Choroid plexus epithelial cell (primary cell): ENCODE measurements around the gene LDHAL6B.
A peak's percentile ranks its signal among the peaks of the same experiment; 100 is the strongest.

Experiments used
- DNase-seq: peaks from one replicate; pipeline ENCODE4 v3.0.0-alpha.2; 2010; ENCODE audit warnings: low read depth
- H3K4me3 ChIP-seq: 2 replicates; pipeline ENCODE4 v1.5.1; 2011; ENCODE audit warnings: low read depth, mild to moderate bottlenecking, control low read depth, low read length, moderate library complexity
- TF ChIP-seq, protein P1 (sequence below): conservative IDR thresholded peaks from 2 replicates; pipeline ENCODE4 v1.5.1; 2011; ENCODE audit warnings: low read depth, mild to moderate bottlenecking, control low read depth, inconsistent platforms, low read length, moderate library complexity

The LDHAL6B gene

DNA sequence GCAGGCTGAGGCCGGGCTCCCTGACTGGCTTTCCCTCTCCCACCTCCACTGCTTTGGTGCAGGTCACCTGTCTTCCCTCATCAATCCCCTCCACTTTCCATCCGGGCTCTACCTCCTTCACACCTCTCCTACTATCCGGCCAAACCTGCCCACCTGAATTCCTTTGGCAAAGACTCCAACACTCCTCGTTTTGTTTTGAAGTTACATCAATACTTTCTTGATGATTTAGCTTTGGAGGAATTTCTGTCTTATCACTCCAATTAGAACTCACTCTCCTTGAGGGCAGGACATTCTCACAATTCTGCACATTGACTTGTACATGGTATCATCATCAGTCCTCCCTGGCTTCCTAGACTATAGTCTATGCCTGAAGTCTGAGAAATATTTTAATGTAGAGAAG is 20.4 kb downstream of the LDHAL6B start:
- DNase-seq, result no peak
- TF ChIP-seq, protein P1, sequence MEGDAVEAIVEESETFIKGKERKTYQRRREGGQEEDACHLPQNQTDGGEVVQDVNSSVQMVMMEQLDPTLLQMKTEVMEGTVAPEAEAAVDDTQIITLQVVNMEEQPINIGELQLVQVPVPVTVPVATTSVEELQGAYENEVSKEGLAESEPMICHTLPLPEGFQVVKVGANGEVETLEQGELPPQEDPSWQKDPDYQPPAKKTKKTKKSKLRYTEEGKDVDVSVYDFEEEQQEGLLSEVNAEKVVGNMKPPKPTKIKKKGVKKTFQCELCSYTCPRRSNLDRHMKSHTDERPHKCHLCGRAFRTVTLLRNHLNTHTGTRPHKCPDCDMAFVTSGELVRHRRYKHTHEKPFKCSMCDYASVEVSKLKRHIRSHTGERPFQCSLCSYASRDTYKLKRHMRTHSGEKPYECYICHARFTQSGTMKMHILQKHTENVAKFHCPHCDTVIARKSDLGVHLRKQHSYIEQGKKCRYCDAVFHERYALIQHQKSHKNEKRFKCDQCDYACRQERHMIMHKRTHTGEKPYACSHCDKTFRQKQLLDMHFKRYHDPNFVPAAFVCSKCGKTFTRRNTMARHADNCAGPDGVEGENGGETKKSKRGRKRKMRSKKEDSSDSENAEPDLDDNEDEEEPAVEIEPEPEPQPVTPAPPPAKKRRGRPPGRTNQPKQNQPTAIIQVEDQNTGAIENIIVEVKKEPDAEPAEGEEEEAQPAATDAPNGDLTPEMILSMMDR, result no peak
- no peak overlapping the region for H3K4me3 ChIP-seq

DNA sequence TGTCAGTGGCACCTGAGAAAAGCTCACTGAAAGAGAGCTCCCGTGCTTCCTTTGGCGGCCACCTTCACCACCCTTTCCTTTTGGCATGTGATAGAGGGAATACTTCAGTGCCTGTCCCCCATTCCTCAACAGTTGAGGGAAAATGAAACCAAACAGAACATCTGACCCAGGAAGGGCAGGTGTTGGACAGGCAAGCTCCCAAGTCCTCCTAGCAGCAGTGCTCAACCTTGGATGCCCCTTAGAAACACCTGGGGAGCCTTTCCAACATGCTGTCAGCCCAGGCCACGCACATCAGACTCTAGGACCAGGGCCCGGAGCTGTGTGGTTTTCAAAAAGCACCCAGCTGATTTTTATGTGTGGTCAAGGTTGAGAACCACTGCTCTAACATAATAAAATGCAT is 22.4 kb downstream of the LDHAL6B start:
- no peak overlapping the region for H3K4me3 ChIP-seq
- TF ChIP-seq, protein P1, result no peak
- no peak for DNase-seq

DNA sequence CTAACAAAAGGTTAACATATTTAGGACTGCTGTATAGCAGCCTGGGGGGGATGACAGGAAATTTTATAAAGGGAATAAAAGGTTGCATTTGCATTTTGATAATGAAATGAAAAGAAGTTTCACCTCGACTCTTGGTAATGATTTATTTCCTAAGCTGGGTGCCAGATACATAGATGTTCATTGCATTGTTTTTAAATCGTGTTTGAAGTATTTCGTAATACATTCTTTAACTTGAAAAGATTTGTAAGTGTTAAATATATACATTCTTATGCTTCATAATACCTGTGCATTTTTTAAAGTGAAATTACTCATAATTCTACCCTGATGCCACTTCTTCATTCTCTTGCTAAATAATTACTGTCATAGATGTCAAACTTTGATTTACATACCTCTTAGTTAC is 22.8 kb downstream of the LDHAL6B start:
- H3K4me3 ChIP-seq, result no peak overlapping the region
- TF ChIP-seq, protein P1, result no peak
- no peak for DNase-seq

DNA sequence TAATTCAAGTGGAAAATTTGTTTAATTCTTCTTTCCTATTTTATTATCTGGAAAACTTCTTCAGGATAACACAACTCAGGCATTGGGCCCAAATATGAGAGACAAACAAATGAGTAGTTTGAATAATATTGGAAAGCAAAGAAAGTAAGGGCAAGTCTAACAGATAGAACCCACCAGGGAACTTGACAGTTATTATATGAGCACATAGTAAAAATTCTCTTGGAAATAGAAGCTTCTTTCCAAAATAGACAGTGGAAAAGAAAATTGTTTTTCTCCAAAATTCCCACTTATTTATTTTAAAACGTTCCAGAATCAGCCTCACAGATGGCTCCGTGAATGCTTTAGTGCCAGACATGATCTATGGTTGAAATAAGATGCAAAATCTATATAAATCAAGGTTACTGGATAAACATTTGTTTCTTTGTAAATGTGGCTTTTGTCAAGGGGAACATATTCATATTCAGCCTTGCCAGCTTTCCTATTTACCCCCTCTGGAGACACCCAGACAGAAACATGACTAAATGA is 23.9 kb downstream of the LDHAL6B start:
- no peak for DNase-seq
- TF ChIP-seq, protein P1, result no peak
- no peak overlapping the region for H3K4me3 ChIP-seq

DNA sequence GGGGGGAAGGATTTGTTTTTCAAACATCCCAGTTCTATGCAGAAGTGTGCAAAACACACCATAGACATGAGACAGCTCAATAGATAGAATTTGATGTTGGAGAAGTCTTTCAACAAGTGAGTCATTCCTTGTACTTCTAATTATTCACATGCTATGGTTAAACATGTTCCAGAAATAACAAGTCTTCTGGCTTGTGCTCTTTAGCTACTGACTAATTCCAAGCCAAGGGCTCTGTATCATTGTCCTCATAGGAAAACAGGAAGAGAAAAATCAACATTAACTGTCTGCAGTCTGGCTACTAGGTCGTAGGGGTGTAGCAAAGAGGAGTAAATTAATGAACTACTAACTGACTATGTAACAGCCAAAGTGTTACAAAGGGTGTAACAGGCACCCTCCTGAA is 25.8 kb downstream of the LDHAL6B start:
- H3K4me3 ChIP-seq, result no peak overlapping the region
- DNase-seq, result peak; percentile 88
- TF ChIP-seq, protein P1, result no peak

DNA sequence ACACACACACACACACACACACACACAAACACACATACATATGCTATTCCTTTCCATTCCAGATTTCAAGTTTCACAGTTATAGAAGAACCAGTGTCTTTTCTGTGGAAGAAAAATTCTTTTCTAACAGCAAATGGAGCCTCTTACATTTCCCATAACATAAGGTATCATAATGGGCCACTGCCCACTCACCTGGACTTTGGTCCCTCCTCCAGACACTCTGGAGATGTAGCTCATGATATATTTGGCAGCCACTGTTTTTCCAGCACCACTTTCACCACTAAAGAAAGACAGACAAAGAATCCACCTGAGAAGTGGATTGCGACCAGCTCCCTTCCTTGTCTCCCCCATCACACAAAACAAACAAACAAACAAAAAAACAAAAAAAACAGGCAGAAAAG is 29.8 kb downstream of the LDHAL6B start:
- H3K4me3 ChIP-seq, result no peak overlapping the region
- no peak for DNase-seq
- TF ChIP-seq, protein P1, result no peak

DNA sequence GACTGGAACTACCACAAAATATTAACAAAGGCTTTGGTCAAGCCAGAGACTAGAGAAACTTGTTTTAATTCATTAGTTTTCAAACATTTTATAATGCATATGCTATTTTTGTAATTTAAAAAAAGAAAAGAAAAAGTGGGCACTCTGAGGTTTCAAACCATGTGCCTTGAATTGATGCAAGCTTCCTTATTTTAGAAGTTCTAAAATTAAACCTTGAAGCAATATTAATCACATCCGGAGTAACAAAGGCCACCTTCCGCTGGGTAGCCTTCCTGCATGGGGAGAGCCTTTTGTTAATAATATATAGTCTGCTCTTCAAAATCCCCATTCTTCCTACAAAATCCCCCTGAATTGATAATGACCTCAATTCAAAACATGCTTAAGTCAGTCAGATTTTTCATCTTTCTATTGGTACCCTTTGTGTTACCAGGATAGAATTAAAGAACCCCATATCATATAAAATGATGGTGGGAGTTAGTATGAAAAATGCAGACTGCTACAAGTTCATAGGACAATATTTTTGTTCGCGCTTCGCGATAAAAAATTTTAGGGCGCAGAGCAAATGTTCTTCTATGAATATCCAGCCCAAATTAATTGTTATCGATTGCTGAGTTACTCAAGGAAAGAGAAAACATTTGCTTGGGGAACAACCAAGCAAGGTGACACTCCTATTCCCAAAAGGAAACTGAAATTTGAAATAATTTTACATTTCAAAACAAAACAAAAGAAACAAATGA is 30.6 kb downstream of the LDHAL6B start:
- DNase-seq, result no peak
- TF ChIP-seq, protein P1, result no peak
- H3K4me3 ChIP-seq, result no peak overlapping the region
